Nephron progenitor cell (in vitro differentiated cells): ENCODE measurements around the gene WASF3.
A peak's percentile ranks its signal among the peaks of the same experiment; 100 is the strongest.

Experiments
- DNase-seq: peaks from one replicate; pipeline ENCODE4 v3.0.0; 2021
- H3K27ac Mint-ChIP-seq: 2 replicates; pipeline ENCODE4 v1.8.0; 2021; ENCODE audit warnings: mild to moderate bottlenecking, moderate library complexity, mixed read lengths
- H3K27me3 Mint-ChIP-seq: 2 replicates; pipeline ENCODE4 v1.8.0; 2021; ENCODE audit warnings: mild to moderate bottlenecking, low read depth, mixed read lengths; ENCODE audit not compliant: poor library complexity
- H3K36me3 Mint-ChIP-seq: 2 replicates; pipeline ENCODE4 v1.8.0; 2021; ENCODE audit warnings: low read depth, mixed read lengths
- H3K4me1 Mint-ChIP-seq: 2 replicates; pipeline ENCODE4 v1.8.0; 2021; ENCODE audit warnings: mixed read lengths
- H3K4me3 Mint-ChIP-seq: 2 replicates; pipeline ENCODE4 v1.8.0; 2021; ENCODE audit warnings: mild to moderate bottlenecking, moderate library complexity, mixed read lengths
- H3K9me3 Mint-ChIP-seq: 2 replicates; pipeline ENCODE4 v1.8.0; 2021; ENCODE audit warnings: mild to moderate bottlenecking, moderate library complexity, mixed read lengths
- CTCF ChIP-seq: fragments of 200-600 bp; sonication (generic); IDR thresholded peaks from 2 replicates; pipeline ENCODE4 v1.5.0; 2021; ENCODE audit warnings: antibody characterized with exemption

WASF3 gene

GRCh38 chr13:26688980-26689379, 131.5 kb downstream of the WASF3 start:
- H3K4me3 Mint-ChIP-seq: no peak overlapping the region
- H3K36me3 Mint-ChIP-seq: peaks cover 93% of the 10 kb centered on the region
- no peaks in the 10 kb centered on the region for H3K27me3 Mint-ChIP-seq
- TF ChIP-seq CTCF: no peak
- no peak for DNase-seq
- H3K27ac Mint-ChIP-seq: no peak overlapping the region
- peaks cover 31% of the 10 kb centered on the region for H3K9me3 Mint-ChIP-seq
- no peaks in the 10 kb centered on the region for H3K4me1 Mint-ChIP-seq

DNA sequence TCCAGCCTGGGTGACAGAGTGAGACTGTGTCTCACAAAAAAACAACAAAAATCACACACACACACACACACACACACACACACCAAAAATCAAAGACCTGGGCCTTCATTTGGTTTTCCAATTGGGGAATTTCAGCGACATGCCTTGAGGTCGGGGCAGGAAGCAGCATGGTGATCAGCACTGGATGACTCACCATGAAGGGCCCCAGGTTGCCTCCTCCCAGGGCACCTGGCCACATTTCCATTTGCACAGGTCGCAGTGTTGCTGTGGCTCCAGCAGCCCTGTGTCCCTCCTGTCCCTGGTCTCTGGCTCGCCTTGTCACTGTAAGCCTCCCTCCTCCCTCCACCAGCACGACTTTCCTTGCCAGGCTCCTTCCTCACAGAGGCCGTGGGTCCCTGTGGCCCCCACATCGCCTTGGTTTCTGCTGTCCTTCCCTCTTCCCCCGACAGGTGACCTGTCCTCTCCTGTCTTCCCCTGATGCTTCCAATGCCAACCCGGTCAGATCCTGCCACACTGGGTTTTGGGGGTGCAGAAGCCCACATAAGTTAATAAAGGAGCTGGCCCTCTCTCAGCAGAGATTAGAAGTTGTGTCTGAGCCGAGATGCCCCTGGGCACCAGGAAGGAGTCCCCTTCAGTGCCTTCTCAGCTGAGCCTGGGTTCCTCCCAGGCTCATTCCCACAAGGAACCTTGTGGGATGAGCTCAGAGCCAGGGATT, 136.4 kb downstream of the WASF3 start:
- Mint-ChIP-seq H3K4me3 (no peak overlapping the region), H3K9me3 (peaks cover 30% of the 10 kb centered on the region), H3K4me1 (peaks cover 28% of the 10 kb centered on the region), H3K36me3 (peaks cover 53% of the 10 kb centered on the region), H3K27ac (peak overlapping the region; percentile 87), H3K27me3 (no peaks in the 10 kb centered on the region)
- no peak for TF ChIP-seq CTCF
- no peak for DNase-seq

GRCh38 chr13:26694609-26695359, 137.3 kb downstream of the WASF3 start:
- Mint-ChIP-seq H3K36me3 (peaks cover 44% of the 10 kb centered on the region), H3K4me1 (peaks cover 28% of the 10 kb centered on the region)

DNA sequence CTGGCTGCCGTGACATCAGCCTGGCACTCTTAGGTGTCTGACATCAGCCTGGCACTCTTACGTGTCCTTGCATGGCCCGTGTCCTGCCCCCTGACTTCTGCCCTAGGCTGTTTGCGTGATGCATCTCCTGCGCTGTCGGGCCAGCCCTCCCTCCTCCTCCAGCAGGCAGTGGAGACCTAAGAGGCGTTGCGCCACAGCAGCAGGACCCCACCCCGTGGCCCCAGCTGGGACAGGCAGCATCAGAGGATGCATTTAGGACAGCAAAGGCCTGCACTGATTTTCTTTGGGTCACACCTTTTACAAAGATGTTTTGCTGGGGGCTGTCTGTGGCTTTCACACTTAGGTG, 137.8 kb downstream of the WASF3 start:
- peak overlapping the region; percentile 85 for H3K27ac Mint-ChIP-seq
- peaks cover 39% of the 10 kb centered on the region for H3K36me3 Mint-ChIP-seq
- no peak for TF ChIP-seq CTCF
- no peak for DNase-seq
- no peaks in the 10 kb centered on the region for H3K27me3 Mint-ChIP-seq
- peaks cover 28% of the 10 kb centered on the region for H3K4me1 Mint-ChIP-seq
- H3K4me3 Mint-ChIP-seq: no peak overlapping the region
- peaks cover 15% of the 10 kb centered on the region for H3K9me3 Mint-ChIP-seq

More at GRCh38 chr13:26694609-26695359, 137.3 kb downstream of the WASF3 start:
- Mint-ChIP-seq H3K9me3 (peaks cover 21% of the 10 kb centered on the region), H3K27me3 (no peaks in the 10 kb centered on the region), H3K4me3 (no peak overlapping the region), H3K27ac (peak overlapping the region; percentile 61)
- no peak for TF ChIP-seq CTCF
- no peak for DNase-seq

- no peak for DNase-seq
- H3K4me1 Mint-ChIP-seq: peaks cover 28% of the 10 kb centered on the region
Observed at GRCh38 chr13:26695891-26696311, 138.4 kb downstream of the WASF3 start.

More at GRCh38 chr13:26695891-26696311, 138.4 kb downstream of the WASF3 start:
- Mint-ChIP-seq H3K27ac (peak overlapping the region; percentile 85), H3K4me3 (no peak overlapping the region), H3K27me3 (no peaks in the 10 kb centered on the region), H3K9me3 (peaks cover 10% of the 10 kb centered on the region), H3K36me3 (peaks cover 33% of the 10 kb centered on the region)
- TF ChIP-seq CTCF: no peak
